Measurements from ENCODE around the gene DLG1. TPM values are rescaled to one million over a fixed set of nuclear protein-coding genes. Genes with fewer than 3 reads are reported as not detected.
A peak's percentile ranks its signal among the peaks of the same experiment; 100 is the strongest.

The DLG1 gene
- total RNA-seq, 1 experiment from 2014 or later: 90.2 TPM

DNA sequence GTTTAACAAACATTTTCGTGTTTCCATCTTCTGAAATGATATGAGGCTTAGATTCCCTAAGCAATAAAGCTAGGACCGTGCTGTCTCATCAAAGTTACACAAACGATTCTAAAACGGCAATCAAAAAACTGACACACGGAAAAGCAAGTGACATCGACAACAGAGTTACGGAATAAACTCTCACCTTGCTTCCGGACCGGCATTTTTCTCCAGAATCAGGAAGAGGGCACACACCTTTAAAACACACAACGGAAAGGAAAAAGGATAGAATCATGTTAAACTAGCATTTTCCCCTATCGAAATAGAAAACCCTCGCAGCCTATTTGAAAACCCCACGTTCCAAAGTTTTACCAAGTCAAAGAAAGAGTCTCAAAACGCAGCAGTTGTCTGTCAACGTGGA is 1.4 kb downstream of the DLG1 start:
- H3K9me3 ChIP-seq (ENCODE audit: control insufficient read depth, insufficient read depth, low read depth, low read length): no peaks in the 10 kb centered on the region
- ATAC-seq: no peak
- H3K36me3 ChIP-seq (ENCODE audit: control insufficient read depth, insufficient read depth, low read length): peaks cover 28% of the 10 kb centered on the region
- no peaks in the 10 kb centered on the region for H3K27me3 ChIP-seq (ENCODE audit: control insufficient read depth, insufficient read depth, low read length)
- peaks cover 20% of the 10 kb centered on the region for H3K4me1 ChIP-seq (ENCODE audit: control insufficient read depth, insufficient read depth, low read length)
- H3K27ac ChIP-seq (ENCODE audit: low read length): peak overlapping the region; percentile 87
- intact Hi-C loops (cut with micrococcal nuclease; ENCODE audit: unreplicated experiment) (loop anchor here (10.0 kb wide), 1 partner anchor 158 kb away; no protein-coding TSS in a partner anchor), in situ Hi-C loops (cut with HindIII; ENCODE audit: low pct_unique_long_range_greater_than_20kb, low sequenced_read_pairs) (no loop called here)
- BruUV-seq (replicated peaks): TSS peak; percentile 66
- no peak for TF ChIP-seq TCF7L2 (IDR thresholded peaks at IDR 0.05; ENCODE audit: low read depth, low read length)
- TF ChIP-seq, protein P1, sequence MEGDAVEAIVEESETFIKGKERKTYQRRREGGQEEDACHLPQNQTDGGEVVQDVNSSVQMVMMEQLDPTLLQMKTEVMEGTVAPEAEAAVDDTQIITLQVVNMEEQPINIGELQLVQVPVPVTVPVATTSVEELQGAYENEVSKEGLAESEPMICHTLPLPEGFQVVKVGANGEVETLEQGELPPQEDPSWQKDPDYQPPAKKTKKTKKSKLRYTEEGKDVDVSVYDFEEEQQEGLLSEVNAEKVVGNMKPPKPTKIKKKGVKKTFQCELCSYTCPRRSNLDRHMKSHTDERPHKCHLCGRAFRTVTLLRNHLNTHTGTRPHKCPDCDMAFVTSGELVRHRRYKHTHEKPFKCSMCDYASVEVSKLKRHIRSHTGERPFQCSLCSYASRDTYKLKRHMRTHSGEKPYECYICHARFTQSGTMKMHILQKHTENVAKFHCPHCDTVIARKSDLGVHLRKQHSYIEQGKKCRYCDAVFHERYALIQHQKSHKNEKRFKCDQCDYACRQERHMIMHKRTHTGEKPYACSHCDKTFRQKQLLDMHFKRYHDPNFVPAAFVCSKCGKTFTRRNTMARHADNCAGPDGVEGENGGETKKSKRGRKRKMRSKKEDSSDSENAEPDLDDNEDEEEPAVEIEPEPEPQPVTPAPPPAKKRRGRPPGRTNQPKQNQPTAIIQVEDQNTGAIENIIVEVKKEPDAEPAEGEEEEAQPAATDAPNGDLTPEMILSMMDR (IDR thresholded peaks at IDR 0.05): no peak
- TF ChIP-seq, protein P2, sequence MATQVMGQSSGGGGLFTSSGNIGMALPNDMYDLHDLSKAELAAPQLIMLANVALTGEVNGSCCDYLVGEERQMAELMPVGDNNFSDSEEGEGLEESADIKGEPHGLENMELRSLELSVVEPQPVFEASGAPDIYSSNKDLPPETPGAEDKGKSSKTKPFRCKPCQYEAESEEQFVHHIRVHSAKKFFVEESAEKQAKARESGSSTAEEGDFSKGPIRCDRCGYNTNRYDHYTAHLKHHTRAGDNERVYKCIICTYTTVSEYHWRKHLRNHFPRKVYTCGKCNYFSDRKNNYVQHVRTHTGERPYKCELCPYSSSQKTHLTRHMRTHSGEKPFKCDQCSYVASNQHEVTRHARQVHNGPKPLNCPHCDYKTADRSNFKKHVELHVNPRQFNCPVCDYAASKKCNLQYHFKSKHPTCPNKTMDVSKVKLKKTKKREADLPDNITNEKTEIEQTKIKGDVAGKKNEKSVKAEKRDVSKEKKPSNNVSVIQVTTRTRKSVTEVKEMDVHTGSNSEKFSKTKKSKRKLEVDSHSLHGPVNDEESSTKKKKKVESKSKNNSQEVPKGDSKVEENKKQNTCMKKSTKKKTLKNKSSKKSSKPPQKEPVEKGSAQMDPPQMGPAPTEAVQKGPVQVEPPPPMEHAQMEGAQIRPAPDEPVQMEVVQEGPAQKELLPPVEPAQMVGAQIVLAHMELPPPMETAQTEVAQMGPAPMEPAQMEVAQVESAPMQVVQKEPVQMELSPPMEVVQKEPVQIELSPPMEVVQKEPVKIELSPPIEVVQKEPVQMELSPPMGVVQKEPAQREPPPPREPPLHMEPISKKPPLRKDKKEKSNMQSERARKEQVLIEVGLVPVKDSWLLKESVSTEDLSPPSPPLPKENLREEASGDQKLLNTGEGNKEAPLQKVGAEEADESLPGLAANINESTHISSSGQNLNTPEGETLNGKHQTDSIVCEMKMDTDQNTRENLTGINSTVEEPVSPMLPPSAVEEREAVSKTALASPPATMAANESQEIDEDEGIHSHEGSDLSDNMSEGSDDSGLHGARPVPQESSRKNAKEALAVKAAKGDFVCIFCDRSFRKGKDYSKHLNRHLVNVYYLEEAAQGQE (IDR thresholded peaks at IDR 0.05; ENCODE audit: insufficient read depth in 1 of 2, low read depth in 2 of 2, low read length in 1 of 2): no peak
- TF ChIP-seq SIN3A (IDR thresholded peaks at IDR 0.05; ENCODE audit: borderline replicate concordance, insufficient read depth, low read depth, low read length): no peak
- no peak for TF ChIP-seq POLR2AphosphoS5 (IDR thresholded peaks at IDR 0.05; ENCODE audit: low read depth, low read length)
- CTCF ChIA-PET: no interaction called here
- POLR2A ChIA-PET: interaction anchor here (0.6 kb wide), 1 partner anchor 41 kb away, joined by 4 read pairs; no protein-coding TSS in a partner anchor
- no peak for DNase-seq (ENCODE audit: low read depth, low spot score)
- H3K4me3 ChIP-seq (ENCODE audit: low read depth in 2 of 2, low read length in 2 of 2): peak overlapping the region; percentile 67 to 90

DNA sequence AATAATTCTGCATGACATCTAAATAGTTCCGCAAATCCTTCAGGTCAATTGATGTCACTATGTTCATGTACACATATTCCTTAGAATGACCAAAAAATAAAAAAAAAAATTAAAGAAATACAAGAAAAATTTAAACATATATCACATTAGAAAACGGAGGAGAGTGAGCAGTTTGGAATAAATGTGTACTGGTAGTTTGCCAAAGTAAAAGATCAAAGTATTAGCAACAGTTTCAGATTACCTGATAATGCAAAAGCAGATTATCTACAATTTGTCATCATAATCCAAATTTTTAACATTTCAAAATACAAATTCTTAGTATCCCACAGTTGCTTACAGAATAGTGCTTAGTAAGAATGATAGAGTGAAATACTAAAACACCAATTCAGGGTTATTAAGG is 1.9 kb downstream of the DLG1 start:
- intact Hi-C loops (cut with micrococcal nuclease; ENCODE audit: unreplicated experiment): loop anchor here (10.0 kb wide), 1 partner anchor 158 kb away; no protein-coding TSS in a partner anchor
- DNase-seq (ENCODE audit: low read depth, low spot score): no peak
- H3K4me1 ChIP-seq (ENCODE audit: control insufficient read depth, insufficient read depth, low read length): peaks cover 20% of the 10 kb centered on the region
- peaks cover 30% of the 10 kb centered on the region for H3K36me3 ChIP-seq (ENCODE audit: control insufficient read depth, insufficient read depth, low read length)
- POLR2A ChIA-PET: no interaction called here
- no peak for TF ChIP-seq TCF7L2 (IDR thresholded peaks at IDR 0.05; ENCODE audit: low read depth, low read length)
- TF ChIP-seq, protein P2 (IDR thresholded peaks at IDR 0.05; ENCODE audit: insufficient read depth in 1 of 2, low read depth in 2 of 2, low read length in 1 of 2): no peak
- TF ChIP-seq, protein P1 (IDR thresholded peaks at IDR 0.05): no peak
- TF ChIP-seq SIN3A (IDR thresholded peaks at IDR 0.05; ENCODE audit: borderline replicate concordance, insufficient read depth, low read depth, low read length): no peak
- TF ChIP-seq POLR2AphosphoS5 (IDR thresholded peaks at IDR 0.05; ENCODE audit: low read depth, low read length): no peak
- no peaks in the 10 kb centered on the region for H3K27me3 ChIP-seq (ENCODE audit: control insufficient read depth, insufficient read depth, low read length)
- no TSS peak for BruUV-seq (replicated peaks)
- in situ Hi-C loops (cut with HindIII; ENCODE audit: low pct_unique_long_range_greater_than_20kb, low sequenced_read_pairs): no loop called here
- H3K27ac ChIP-seq (ENCODE audit: low read length): peak overlapping the region; percentile 87
- H3K4me3 ChIP-seq (ENCODE audit: low read depth in 2 of 2, low read length in 2 of 2): peak overlapping the region; percentile 67 to 90
- CTCF ChIA-PET: no interaction called here
- ATAC-seq: no peak
- H3K9me3 ChIP-seq (ENCODE audit: control insufficient read depth, insufficient read depth, low read depth, low read length): no peaks in the 10 kb centered on the region
